Cardiac muscle cell (in vitro differentiated cells and primary cell): ENCODE data around the gene AKAP5. TPM values are rescaled to one million over a fixed set of nuclear protein-coding genes. Genes with fewer than 3 reads are reported as not detected.
A peak's percentile ranks its signal among the peaks of the same experiment; 100 is the strongest.

Experiments used
- DNase-seq, 2 donors: peaks; one replicate each; pipeline versions ENCODE4 v3.0.0 to v3.0.0-alpha.2; 2010 to 2017; ENCODE audit warnings: low read depth in 1 of 2, low spot score in 1 of 2
- H3K27ac ChIP-seq: fragments of 200-600 bp; sonication (generic); 2 replicates; pipeline ENCODE4 v1.5.1; 2016
- H3K27me3 ChIP-seq: fragments of 200-600 bp; sonication (generic); 2 replicates; pipeline ENCODE4 v1.6.0; 2016; ENCODE audit warnings: control low read depth
- H3K36me3 ChIP-seq: fragments of 200-600 bp; sonication (generic); 2 replicates; pipeline ENCODE4 v1.5.1; 2016; ENCODE audit warnings: control low read depth
- H3K4me1 ChIP-seq: fragments of 200-600 bp; sonication (generic); 2 replicates; pipeline ENCODE4 v1.8.1; 2017; ENCODE audit warnings: low read depth, mild to moderate bottlenecking, mixed run types
- H3K4me3 ChIP-seq: fragments of 200-600 bp; sonication (generic); 2 replicates; pipeline ENCODE4 v1.5.1; 2016; ENCODE audit warnings: mild to moderate bottlenecking
- H3K9me3 ChIP-seq: fragments of 200-600 bp; sonication (generic); 2 replicates; pipeline ENCODE4 v1.5.1; 2017; ENCODE audit warnings: low read depth, mild to moderate bottlenecking, control low read depth
- polyA plus RNA-seq: library from polyadenylated mRNA; unstranded; fragments of >200 nt; fragmentation: Nextera tagmentation; extraction: Ambion mirVana; gene quantifications from 2 replicates; pipeline ENCODE4 v1.2.1, GENCODE V29; 2016
- total RNA-seq: library from RNA; depleted of rRNA; stranded (reverse); fragments of >200 nt; gene quantifications from 2 replicates; pipeline ENCODE4 v1.2.3, GENCODE V29; 2016
- TF ChIP-seq, protein P1 (sequence below): IDR thresholded peaks from 2 replicates; pipeline ENCODE4 v1.5.1; 2012; ENCODE audit warnings: low read depth, mild to moderate bottlenecking, low read length

Gene AKAP5
- total and polyA plus RNA-seq, 2 experiments from 2014 or later: 0.18 to 0.63 TPM

DNA sequence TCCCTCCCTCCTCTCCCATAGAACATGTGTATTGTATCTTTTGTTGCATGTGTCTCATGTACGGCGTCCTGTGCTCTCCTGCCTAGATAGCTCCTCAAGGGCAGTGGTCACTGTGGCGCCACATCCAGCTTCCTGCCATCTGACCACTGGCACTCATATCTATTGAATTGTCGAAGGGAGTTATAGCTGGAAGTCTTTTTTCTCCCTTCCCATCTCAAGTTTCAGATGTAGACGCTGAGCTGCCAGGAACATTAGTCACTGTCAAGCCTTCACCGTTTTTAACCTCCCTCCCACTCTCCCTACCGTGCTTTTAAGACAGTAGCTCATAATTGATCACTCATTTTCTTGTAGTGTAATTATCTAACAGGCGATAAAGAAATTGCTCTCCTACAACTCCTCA is 44.1 kb upstream of the AKAP5 start:
- TF ChIP-seq, protein P1, sequence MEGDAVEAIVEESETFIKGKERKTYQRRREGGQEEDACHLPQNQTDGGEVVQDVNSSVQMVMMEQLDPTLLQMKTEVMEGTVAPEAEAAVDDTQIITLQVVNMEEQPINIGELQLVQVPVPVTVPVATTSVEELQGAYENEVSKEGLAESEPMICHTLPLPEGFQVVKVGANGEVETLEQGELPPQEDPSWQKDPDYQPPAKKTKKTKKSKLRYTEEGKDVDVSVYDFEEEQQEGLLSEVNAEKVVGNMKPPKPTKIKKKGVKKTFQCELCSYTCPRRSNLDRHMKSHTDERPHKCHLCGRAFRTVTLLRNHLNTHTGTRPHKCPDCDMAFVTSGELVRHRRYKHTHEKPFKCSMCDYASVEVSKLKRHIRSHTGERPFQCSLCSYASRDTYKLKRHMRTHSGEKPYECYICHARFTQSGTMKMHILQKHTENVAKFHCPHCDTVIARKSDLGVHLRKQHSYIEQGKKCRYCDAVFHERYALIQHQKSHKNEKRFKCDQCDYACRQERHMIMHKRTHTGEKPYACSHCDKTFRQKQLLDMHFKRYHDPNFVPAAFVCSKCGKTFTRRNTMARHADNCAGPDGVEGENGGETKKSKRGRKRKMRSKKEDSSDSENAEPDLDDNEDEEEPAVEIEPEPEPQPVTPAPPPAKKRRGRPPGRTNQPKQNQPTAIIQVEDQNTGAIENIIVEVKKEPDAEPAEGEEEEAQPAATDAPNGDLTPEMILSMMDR: no peak
- peak in 1 of 2 donors; percentile 81 for DNase-seq
- Histone ChIP-seq H3K27ac (no peak overlapping the region), H3K9me3 (no peaks in the 10 kb centered on the region), H3K27me3 (no peaks in the 10 kb centered on the region), H3K4me3 (no peak overlapping the region), H3K4me1 (no peaks in the 10 kb centered on the region), H3K36me3 (peaks cover 17% of the 10 kb centered on the region)

DNA sequence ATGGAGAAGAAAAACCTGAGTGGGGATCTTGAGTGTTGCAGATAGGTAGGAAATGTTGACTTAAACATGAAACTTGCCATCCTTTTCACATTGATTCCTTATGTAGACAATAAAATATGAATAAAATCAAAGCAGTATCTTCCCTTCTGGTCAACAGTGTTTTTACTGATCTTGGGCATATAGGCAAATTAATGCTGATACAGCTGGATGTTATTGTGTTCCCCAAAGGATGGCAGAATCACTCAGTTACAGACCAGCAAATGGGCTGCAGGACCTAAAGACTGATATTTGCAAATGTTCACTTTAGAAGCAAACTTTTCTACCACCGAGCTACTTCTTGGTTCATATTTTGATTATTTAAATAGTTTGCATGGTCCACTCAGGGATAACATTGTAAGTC is 43.3 kb upstream of the AKAP5 start:
- TF ChIP-seq, protein P1: no peak
- peaks cover 15% of the 10 kb centered on the region for H3K36me3 ChIP-seq

DNA sequence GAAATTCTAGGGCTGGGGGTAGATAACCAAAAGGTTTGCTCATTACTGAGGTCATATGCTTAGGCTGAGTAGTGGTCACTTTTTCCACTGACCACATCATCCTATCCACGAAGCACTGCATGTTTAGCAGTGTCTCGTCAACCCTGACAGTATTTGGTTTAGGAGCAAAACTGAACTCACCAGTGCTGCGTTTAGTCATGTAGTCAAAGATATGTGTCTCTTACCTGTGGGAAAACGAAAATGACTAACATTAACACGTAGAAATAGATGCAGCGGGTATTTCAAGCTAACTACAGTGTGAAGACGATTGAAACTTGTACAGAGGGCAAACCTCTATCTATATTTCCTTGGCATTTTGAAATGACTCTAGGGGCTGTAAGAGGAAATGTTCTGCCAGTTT is 42.5 kb upstream of the AKAP5 start:
- DNase-seq: no peak
- peaks cover 21% of the 10 kb centered on the region for H3K36me3 ChIP-seq
- H3K9me3 ChIP-seq: no peaks in the 10 kb centered on the region
- H3K4me3 ChIP-seq: no peak overlapping the region
- no peak overlapping the region for H3K27ac ChIP-seq
- H3K4me1 ChIP-seq: no peaks in the 10 kb centered on the region
- H3K27me3 ChIP-seq: no peaks in the 10 kb centered on the region
- TF ChIP-seq, protein P1: no peak

More for the DNA sequence above, 43.3 kb upstream of the AKAP5 start:
- Histone ChIP-seq H3K9me3 (no peaks in the 10 kb centered on the region), H3K4me1 (no peaks in the 10 kb centered on the region), H3K27me3 (no peaks in the 10 kb centered on the region), H3K4me3 (no peak overlapping the region), H3K27ac (no peak overlapping the region)
- no peak for DNase-seq

DNA sequence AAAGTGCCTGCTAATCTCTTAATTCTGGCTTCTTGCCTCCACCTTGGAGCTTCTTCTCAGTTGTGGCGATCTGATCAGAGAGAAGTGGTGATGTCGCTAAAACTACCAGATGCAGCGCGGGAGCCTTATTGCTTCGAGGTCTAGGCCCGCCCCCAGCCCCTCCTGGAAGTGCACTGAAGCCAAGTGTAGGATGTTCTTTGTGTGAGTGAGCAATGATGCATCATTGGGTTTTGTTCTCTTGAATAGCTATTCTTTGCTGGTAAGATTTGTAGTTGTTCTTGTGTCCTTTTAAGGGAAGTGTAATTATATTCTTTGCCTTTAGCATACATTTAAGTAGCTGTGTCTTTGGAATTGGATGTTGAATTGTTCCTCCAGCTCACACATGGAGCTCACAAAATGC is 41.3 kb upstream of the AKAP5 start:
- TF ChIP-seq, protein P1: no peak
- no peak overlapping the region for H3K27ac ChIP-seq
- no peak overlapping the region for H3K4me3 ChIP-seq
- H3K9me3 ChIP-seq: no peaks in the 10 kb centered on the region
- peaks cover 20% of the 10 kb centered on the region for H3K36me3 ChIP-seq
- H3K27me3 ChIP-seq: no peaks in the 10 kb centered on the region
- no peaks in the 10 kb centered on the region for H3K4me1 ChIP-seq
- DNase-seq: peak in 1 of 2 donors; percentile 61

DNA sequence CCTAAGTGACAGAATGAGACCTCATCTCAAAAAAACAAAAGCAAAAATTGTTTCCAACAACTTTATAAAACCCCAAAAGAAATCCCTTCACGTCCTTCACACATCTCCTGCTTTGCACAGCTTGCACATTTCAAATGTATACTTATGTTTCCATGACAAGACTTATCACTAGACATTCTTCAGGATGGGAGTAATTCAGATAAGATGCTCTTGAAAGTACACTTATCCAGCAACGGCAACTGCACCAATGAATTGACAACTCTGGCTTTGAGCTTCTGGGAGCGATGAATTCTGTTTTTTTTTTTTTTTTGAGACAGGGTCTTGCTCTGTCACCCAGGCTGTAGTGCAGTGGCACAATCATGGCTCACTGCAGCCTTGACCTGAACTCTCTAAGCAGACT is 30.8 kb upstream of the AKAP5 start:
- DNase-seq: peak; percentile 58 to 83
- Histone ChIP-seq H3K36me3 (no peaks in the 10 kb centered on the region), H3K4me3 (no peak overlapping the region), H3K27me3 (no peaks in the 10 kb centered on the region), H3K4me1 (peaks cover 21% of the 10 kb centered on the region), H3K27ac (peak overlapping the region; percentile 39), H3K9me3 (no peaks in the 10 kb centered on the region)
- TF ChIP-seq, protein P1: no peak
